GM21390 (cell line): ENCODE results near the gene KCNJ5.

Source experiments
- ATAC-seq: cut with Tn5 transposase; IDR thresholded peaks from one replicate; pipeline ENCODE4 v1.9.1; 2021; ENCODE audit not compliant: unreplicated experiment

The KCNJ5 gene

DNA sequence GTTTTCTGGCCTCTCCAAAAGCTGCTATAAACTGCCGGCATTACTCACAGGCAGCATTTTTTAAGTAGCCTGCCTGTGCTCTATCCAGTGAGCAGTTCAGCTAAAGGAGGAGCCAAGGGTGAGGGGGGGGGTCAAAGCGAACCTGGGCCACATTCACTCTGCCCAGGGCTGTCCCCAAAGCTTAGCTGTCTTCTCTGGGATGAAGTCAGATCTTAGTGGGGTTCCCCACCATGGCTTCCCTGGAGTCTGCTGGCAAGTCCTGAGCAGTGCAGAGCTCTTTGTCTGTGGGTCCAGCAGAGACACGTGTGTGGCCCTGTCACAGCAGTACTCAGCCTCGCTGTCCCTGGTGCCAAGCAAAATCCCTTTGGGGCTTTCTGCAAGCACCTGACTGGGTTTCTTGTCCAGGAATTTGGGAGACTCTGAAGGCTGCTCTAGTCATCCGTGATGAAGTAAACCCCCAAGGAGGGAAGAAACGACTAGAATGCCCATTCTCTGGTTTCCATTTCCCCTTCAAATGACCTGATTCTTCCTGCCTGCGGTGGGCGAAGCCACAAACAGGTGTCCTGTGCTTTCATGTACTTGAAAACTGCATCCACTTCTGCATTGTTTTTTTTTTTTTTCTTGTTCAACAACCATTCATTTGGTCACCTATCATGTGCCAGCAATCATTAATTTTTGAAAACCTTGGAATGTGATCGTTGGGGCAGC is 2.6 kb downstream of the KCNJ5 start:
- ATAC-seq = peak; percentile 71

DNA sequence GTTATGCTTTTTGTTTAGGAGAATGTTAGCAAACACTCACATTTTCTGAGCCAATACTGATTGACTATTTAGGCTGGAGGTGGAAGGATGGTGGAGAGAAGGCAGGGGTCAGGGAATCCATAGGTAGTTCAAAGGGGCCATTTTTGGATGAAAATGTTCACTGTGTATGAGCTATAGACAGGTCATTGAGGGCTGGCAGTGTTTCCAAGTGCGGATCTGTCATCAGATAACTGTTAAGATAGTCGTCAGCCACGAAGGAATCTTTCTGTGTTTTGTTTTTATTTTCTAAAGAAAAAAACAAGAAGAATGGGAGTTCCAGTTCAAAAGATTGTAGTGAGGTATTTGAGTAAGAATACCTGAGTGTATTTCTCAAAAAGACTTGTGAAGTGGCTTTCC is 3.1 kb downstream of the KCNJ5 start:
- no peak for ATAC-seq

DNA sequence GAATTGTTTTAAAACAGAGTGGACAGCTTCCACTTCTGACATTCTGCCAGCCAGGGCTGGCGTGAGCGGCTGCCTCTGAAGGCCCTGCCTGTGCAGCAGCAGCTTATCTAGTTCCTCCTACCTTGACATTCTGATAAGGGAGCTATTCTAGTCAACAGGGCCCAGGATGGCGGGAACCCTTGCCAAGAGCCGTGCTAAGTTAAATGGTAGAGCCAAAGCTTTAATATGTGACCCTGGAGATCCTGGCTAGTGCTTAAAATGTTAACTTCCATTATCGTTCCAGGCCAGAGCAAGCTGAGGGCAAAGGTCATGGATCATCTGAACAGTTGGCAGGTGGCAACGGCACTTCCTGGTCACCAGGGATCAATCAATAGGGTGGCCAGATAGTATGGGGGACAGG is 3.5 kb downstream of the KCNJ5 start:
- ATAC-seq = no peak

- no peak for ATAC-seq
Observed at GRCh38 chr11:128895526-128895925, 4.4 kb downstream of the KCNJ5 start.

- no peak for ATAC-seq
Observed at GRCh38 chr11:128896356-128896755, 5.2 kb downstream of the KCNJ5 start.

DNA sequence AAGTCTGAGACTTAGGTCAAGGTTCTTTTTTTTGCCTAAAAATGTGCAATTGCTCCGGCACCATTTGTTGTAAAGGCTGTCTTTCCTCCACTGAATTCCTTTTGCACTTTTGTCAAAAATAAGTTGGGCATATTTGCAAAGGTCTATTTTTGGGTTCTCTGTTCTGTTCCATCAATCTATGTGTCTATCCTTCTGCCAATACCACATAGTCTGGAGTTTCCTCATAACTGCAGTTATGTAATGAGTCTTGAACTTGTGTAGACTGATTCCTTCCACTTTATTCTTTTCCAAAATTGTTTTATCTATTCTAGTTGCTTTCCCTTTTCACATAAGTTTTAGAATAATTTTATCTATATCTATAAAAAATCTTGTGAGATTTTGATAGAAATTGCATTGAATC is 6.7 kb downstream of the KCNJ5 start:
- no peak for ATAC-seq

- ATAC-seq = no peak
Observed at GRCh38 chr11:128898580-128899344, 7.6 kb downstream of the KCNJ5 start.

- no peak for ATAC-seq
Observed at GRCh38 chr11:128900468-128900867, 9.3 kb downstream of the KCNJ5 start.

DNA sequence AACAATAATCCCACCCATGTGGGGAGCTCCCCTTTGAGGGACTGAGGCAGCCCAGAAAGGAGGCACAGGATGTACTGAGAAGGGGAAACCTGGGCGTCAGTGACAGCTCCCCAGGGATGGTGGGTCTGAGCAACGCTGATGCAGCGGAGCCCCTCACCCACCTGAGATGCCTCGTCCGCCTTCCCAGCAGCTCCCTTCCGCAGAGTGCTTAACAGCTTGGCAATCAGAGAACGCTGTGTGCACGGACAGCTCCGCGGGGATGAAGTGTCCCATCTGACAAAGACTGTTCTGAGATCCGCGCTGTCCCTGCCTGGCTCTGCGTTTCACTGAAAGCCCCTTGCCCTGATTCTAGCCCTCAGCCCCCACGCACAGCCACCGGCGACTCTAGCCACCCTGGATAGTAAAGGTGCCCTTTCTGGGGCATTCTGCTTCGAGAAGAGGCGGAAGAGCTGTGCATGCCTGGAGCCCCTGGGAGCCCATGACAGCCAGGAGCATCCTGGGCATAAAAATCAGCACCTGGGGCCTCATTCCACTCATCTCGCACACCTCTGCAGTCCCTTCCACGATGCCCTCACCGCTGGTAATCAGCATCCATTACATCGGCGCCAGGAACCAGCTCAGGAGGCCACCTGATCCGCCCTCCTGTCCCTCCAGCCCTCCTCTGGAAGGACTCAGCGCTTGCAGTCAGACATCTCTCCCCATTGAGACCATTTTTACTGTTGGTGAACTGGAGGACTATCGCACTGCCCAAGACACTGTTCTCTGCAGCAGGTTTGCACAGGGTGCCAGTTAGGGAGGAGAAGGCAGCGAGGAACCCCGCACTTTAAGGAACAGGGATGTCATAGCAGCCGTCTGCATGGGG is 10.7 kb downstream of the KCNJ5 start:
- no peak for ATAC-seq

DNA sequence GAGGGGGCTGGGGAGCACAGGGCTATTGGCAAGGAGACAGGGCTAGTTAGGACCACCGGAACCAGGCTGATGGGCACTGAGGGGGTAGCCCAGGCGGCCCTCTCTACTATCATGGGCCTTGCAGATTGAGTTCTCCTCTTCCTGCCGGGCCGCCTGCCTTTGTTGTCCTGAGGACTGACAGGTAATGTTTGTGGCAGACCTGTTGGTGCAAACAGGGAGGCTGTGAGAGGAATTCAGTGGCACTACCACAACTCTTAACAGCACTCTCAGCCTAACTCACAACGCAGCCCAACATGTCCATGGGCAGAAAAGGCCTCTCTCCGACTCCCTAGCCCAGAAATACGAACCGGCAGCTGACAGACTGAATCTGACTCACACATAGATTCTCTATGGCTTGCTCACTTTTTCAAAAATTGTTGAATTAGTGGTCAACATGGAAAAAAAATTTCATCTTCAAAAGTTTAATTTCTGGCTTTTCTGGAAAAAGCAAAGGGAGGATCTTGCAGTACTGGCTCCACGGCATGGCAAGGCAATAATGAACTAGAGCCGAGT is 11.4 kb downstream of the KCNJ5 start:
- no peak for ATAC-seq

GRCh38 chr11:128903248-128904061 is 12.3 kb downstream of the KCNJ5 start:
- ATAC-seq = no peak

- no peak for ATAC-seq
Observed at GRCh38 chr11:128904303-128904655, 13.1 kb downstream of the KCNJ5 start.

DNA sequence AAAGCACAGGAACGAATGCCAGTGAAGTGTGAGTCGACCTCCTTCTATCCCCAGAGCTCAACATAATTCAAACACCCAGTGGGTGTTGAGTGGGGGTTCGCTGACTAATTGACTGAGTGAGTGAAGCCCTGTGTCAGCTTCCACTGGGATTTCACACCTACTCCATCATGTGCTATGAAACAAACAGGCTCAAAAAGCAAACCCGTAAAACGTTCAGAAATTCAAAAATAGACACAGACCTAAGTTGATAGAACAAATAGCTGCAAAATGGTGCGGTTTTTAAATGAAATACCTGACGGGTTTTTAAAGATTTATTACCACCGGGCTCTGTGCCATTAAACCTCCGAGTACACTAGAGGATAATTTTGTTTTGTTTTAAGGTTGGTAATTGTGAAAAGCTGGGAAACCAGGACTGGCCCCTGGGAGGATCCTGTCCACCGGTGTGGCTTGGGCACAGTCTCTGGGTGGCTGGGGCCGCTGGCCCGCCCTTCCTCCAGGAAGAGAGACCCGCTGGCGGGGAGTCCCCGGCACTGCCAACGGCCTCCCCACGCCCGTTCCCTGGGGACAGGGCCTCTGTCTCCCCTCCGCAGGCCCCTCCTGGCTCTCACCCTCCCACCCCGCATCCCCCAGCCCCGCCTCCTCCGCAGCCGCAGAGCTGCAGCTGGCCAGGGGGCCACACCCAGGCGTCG is 13.6 kb downstream of the KCNJ5 start:
- ATAC-seq = peak; percentile 31

- ATAC-seq = peak; percentile 59
Observed at GRCh38 chr11:128905345-128906184, 14.4 kb downstream of the KCNJ5 start.

GRCh38 chr11:128906185-128907050 is 15.3 kb downstream of the KCNJ5 start:
- ATAC-seq = no peak

- no peak for ATAC-seq
Observed at GRCh38 chr11:128907585-128907984, 16.4 kb downstream of the KCNJ5 start.

DNA sequence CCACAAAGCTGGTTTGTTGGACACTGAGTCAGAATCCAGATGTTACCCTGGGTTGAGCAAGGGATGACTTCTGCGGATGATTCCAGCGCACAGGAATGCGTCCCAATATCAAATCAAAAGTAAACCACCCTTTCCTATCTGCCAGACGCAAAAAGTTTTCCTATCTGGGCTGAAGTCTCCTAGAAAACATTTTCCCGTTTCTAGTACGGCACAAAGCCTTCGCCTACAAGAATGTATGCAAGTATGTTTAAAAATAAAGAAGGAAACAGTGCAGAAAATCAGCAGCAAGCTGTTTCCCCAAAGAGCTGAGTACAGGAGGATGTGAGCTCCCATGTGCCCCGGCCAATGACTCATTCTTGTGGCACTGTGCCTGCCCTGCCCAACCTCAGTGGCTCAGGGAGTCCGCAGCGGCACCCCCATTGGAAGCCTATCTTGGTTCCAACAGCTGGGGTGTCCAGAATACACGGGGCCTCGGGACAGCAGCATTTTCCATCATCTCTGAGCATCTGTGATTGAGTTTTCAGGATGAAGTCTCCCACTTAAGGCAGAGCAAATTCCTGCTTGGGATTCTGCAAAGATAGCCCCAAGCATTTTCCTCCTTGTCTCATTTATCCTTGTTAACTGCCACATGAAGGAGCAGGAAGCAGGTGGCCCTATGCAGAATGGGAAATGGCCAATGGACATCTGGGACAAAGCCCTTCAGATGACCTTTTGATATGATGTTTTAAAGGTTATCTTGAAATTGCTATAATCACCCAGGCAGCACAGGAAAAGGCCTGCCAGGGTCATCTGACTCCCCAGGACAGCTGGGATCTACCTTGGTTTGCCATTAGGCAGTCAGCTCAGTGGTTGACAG is 17.5 kb downstream of the KCNJ5 start:
- ATAC-seq = no peak
